ENCODE data around the gene APC2. TPM values are rescaled to one million over a fixed set of nuclear protein-coding genes. Genes with fewer than 3 reads are reported as not detected.

The APC2 gene
- total RNA-seq, 4 donors from 2014 or later: 0.42 to 1.8 (median 1.2) TPM

DNA sequence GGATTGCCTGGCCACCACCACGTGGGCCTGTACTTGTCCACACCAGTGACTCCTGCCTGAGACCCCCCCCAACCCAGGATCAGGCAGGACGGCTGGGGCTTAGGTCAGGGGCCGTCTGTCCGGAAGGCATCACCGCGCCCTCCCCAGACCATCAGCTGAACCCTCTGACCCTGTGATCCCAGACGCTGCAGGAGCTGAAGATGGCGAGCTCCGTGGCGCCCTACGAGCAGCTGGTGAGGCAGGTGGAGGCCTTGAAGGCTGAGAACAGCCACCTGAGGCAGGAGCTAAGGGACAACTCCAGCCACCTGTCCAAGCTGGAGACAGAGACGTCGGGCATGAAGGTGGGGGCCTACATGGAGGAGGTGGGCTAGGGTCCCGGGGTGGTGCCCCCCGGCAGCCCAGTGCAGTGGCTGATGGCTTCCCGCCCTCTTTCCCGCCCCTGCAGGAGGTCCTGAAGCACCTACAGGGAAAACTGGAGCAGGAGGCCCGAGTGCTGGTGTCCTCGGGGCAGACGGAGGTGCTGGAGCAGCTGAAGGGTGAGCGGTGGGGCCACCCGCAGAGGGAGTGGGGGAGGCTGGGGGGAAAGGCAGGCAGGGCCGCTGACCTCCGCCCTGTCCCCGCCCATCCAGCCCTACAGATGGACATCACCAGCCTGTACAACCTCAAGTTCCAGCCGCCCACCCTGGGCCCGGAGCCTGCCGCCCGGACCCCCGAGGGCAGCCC, 3.0 kb downstream of the APC2 start:
- TF ChIP-seq POLR2AphosphoS5 (IDR thresholded peaks at IDR 0.05) (no peak), POLR2A (IDR thresholded peaks at IDR 0.05; ENCODE audit: low read depth) (no peak), EP300 (IDR thresholded peaks at IDR 0.05) (no peak)
- TF ChIP-seq, protein P1, sequence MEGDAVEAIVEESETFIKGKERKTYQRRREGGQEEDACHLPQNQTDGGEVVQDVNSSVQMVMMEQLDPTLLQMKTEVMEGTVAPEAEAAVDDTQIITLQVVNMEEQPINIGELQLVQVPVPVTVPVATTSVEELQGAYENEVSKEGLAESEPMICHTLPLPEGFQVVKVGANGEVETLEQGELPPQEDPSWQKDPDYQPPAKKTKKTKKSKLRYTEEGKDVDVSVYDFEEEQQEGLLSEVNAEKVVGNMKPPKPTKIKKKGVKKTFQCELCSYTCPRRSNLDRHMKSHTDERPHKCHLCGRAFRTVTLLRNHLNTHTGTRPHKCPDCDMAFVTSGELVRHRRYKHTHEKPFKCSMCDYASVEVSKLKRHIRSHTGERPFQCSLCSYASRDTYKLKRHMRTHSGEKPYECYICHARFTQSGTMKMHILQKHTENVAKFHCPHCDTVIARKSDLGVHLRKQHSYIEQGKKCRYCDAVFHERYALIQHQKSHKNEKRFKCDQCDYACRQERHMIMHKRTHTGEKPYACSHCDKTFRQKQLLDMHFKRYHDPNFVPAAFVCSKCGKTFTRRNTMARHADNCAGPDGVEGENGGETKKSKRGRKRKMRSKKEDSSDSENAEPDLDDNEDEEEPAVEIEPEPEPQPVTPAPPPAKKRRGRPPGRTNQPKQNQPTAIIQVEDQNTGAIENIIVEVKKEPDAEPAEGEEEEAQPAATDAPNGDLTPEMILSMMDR (IDR thresholded peaks at IDR 0.05): no peak
- WGBS: 47% methylated on average over 12 of the region's 30 CpGs
- H3K9me3 ChIP-seq: no peaks in the 10 kb centered on the region
- DNase-seq (ENCODE audit: extremely low spot score): no peak
- H3K27ac ChIP-seq (replicated peaks in 1 of 4): peak overlapping the region in 1 of 4 donors; percentile 18
- peaks cover 8 to 59% (median 51%) of the 10 kb centered on the region in 4 donors for H3K4me1 ChIP-seq
- peaks cover 4 to 100% (median 90%) of the 10 kb centered on the region in 4 donors for H3K27me3 ChIP-seq
- intact Hi-C loops (cut with DNase I): no loop called here
- no peaks in the 10 kb centered on the region for H3K36me3 ChIP-seq
- H3K4me3 ChIP-seq: no peak overlapping the region

GRCh38 chr19:1453525-1454364, 3.8 kb downstream of the APC2 start:
- Histone ChIP-seq H3K4me3 (no peak overlapping the region), H3K4me1 (peaks cover 8 to 59% (median 51%) of the 10 kb centered on the region in 4 donors), H3K27ac (replicated peaks in 1 of 4) (peak overlapping the region in 1 of 4 donors; percentile 18), H3K36me3 (no peaks in the 10 kb centered on the region), H3K27me3 (peaks cover 4 to 97% (median 87%) of the 10 kb centered on the region in 4 donors), H3K9me3 (no peaks in the 10 kb centered on the region)
- TF ChIP-seq EP300 (IDR thresholded peaks at IDR 0.05) (no peak), POLR2A (IDR thresholded peaks at IDR 0.05; ENCODE audit: low read depth) (no peak), POLR2AphosphoS5 (IDR thresholded peaks at IDR 0.05) (no peak)
- no peak for DNase-seq (ENCODE audit: extremely low spot score)
- WGBS: 22% methylated on average over 13 of the region's 33 CpGs
- intact Hi-C loops (cut with DNase I): no loop called here

GRCh38 chr19:1455002-1455335, 5.0 kb downstream of the APC2 start:
- no peak for DNase-seq (ENCODE audit: extremely low spot score)
- intact Hi-C loops (cut with DNase I): no loop called here
- Histone ChIP-seq H3K4me3 (no peak overlapping the region), H3K27ac (replicated peaks in 1 of 4) (no peak overlapping the region), H3K9me3 (no peaks in the 10 kb centered on the region), H3K27me3 (peaks cover 3 to 85% (median 76%) of the 10 kb centered on the region in 4 donors), H3K4me1 (peaks cover 8 to 55% (median 48%) of the 10 kb centered on the region in 4 donors), H3K36me3 (peaks cover 0 to 3% (median 3%) of the 10 kb centered on the region in 4 donors)
- 27% methylated on average over 4 of the region's 22 CpGs for WGBS
- no peak for TF ChIP-seq POLR2AphosphoS5 (IDR thresholded peaks at IDR 0.05)
- TF ChIP-seq POLR2A (IDR thresholded peaks at IDR 0.05; ENCODE audit: low read depth): no peak
- no peak for TF ChIP-seq EP300 (IDR thresholded peaks at IDR 0.05)
- TF ChIP-seq, protein P1 (IDR thresholded peaks at IDR 0.05): no peak

- H3K4me3 ChIP-seq: no peak overlapping the region
- no peak overlapping the region for H3K27ac ChIP-seq (replicated peaks in 1 of 4)
- H3K4me1 ChIP-seq: peaks cover 8 to 51% (median 44%) of the 10 kb centered on the region in 4 donors
- TF ChIP-seq POLR2AphosphoS5 (IDR thresholded peaks at IDR 0.05): no peak
- no peaks in the 10 kb centered on the region for H3K9me3 ChIP-seq
- peaks cover 0 to 79% (median 71%) of the 10 kb centered on the region in 4 donors for H3K27me3 ChIP-seq
- intact Hi-C loops (cut with DNase I): no loop called here
- DNase-seq (ENCODE audit: extremely low spot score): no peak
- H3K36me3 ChIP-seq: peaks cover 0 to 9% (median 8%) of the 10 kb centered on the region in 4 donors
- WGBS: 11% methylated on average over 18 of the region's 42 CpGs
Measured at GRCh38 chr19:1455336-1456120, 5.6 kb downstream of the APC2 start.

- WGBS: 13% methylated on average over 6 of the region's 43 CpGs
- no peak for TF ChIP-seq POLR2A (IDR thresholded peaks at IDR 0.05; ENCODE audit: low read depth)
- no peak for TF ChIP-seq EP300 (IDR thresholded peaks at IDR 0.05)
- TF ChIP-seq POLR2AphosphoS5 (IDR thresholded peaks at IDR 0.05): no peak
- TF ChIP-seq, protein P1 (IDR thresholded peaks at IDR 0.05): no peak
- Histone ChIP-seq H3K4me1 (peaks cover 8 to 51% (median 44%) of the 10 kb centered on the region in 4 donors), H3K27me3 (peaks cover 0 to 72% (median 63%) of the 10 kb centered on the region in 4 donors), H3K4me3 (no peak overlapping the region), H3K27ac (replicated peaks in 1 of 4) (no peak overlapping the region), H3K9me3 (no peaks in the 10 kb centered on the region), H3K36me3 (peaks cover 0 to 16% (median 16%) of the 10 kb centered on the region in 4 donors)
- intact Hi-C loops (cut with DNase I): no loop called here
- no peak for DNase-seq (ENCODE audit: extremely low spot score)
Measured at GRCh38 chr19:1456121-1456900, 6.4 kb downstream of the APC2 start.
